Choroid plexus epithelial cell (primary cell): Measurements from ENCODE around the gene LAMB2.

ENCODE experiments used
- DNase-seq: peaks from one replicate; pipeline ENCODE4 v3.0.0-alpha.2; 2010; ENCODE audit warnings: low read depth
- H3K4me3 ChIP-seq: 2 replicates; pipeline ENCODE4 v1.5.1; 2011; ENCODE audit warnings: low read depth, mild to moderate bottlenecking, control low read depth, low read length, moderate library complexity
- CTCF ChIP-seq: conservative IDR thresholded peaks from 2 replicates; pipeline ENCODE4 v1.5.1; 2011; ENCODE audit warnings: low read depth, mild to moderate bottlenecking, control low read depth, inconsistent platforms, low read length, moderate library complexity

The LAMB2 gene

GRCh38 chr3:49110780-49111179, 22.1 kb downstream of the LAMB2 start:
- no peak for TF ChIP-seq CTCF
- no peak overlapping the region for H3K4me3 ChIP-seq
- DNase-seq = no peak

GRCh38 chr3:49108346-49108745, 24.5 kb downstream of the LAMB2 start:
- no peak for DNase-seq
- no peak overlapping the region for H3K4me3 ChIP-seq
- TF ChIP-seq CTCF = no peak

GRCh38 chr3:49104427-49105291, 28.2 kb downstream of the LAMB2 start, which contains the start of gene QARS1:
TSS of gene QARS1 (minus strand) at chr3:49104757. CDS start at chr3:49104733, 24 bp downstream.
- no peak for TF ChIP-seq CTCF
- peak; percentile 94 for DNase-seq
- peak within 1 kb of the TSS; percentile 98 for H3K4me3 ChIP-seq

- no peak for DNase-seq
- H3K4me3 ChIP-seq = peak overlapping the region; percentile 98
- TF ChIP-seq CTCF = no peak
These were observed 28.8 kb downstream of the LAMB2 start for GRCh38 chr3:49104052-49104426.

- TF ChIP-seq CTCF = no peak
- no peak for DNase-seq
- H3K4me3 ChIP-seq = no peak overlapping the region
These were observed 32.7 kb downstream of the LAMB2 start for GRCh38 chr3:49100046-49100615.

GRCh38 chr3:49098910-49099630, 33.8 kb downstream of the LAMB2 start:
- no peak overlapping the region for H3K4me3 ChIP-seq
- TF ChIP-seq CTCF = no peak
- no peak for DNase-seq
